SK-N-SH (cell line): ENCODE measurements around the gene OR10G7.

Source experiments
- CTCF ChIP-seq: fragments of 200-600 bp; sonication (generic); IDR thresholded peaks from 2 replicates; pipeline ENCODE4 v1.6.1; 2017; ENCODE audit warnings: antibody characterized with exemption, mild to moderate bottlenecking, moderate library complexity
- MAX ChIP-seq: IDR thresholded peaks from 2 replicates; pipeline ENCODE4 v1.4.0; 2012; ENCODE audit warnings: low read depth
- USF2 ChIP-seq: fragments of 150-350 bp; IDR thresholded peaks from 2 replicates; pipeline ENCODE4 v1.6.1; 2017; ENCODE audit warnings: antibody characterized with exemption, low read length, low read depth, borderline replicate concordance

DNA sequence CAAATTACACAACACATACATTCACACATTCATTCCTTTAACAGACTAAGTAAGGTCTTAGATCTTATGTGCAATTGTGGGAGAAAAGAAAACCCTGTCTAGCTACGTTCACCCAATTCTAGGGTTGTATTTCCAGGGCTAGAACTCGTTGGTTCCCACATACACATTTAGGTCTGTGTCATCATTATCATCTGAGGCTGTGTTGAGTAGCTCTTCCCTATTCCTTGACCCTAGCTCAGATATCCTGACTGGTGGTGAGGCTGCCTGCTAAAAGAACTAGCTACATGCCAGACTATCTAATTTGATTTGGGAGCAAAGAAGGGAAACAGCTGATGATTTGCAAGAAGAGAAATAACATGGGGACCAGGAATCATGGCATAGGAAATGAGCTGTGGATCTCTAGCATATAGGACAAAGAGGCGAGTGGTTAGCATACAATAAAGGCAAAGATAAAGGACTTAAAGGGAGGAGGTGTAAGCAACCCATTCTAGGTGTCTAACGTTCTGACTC, 27.5 kb upstream of the OR10G7 start:
- TF ChIP-seq MAX (no peak), CTCF (no peak), USF2 (no peak)
